Left lung (tissue), 10 donors: ENCODE measurements around the gene PPIL1. TPM values are rescaled to one million over a fixed set of nuclear protein-coding genes. Genes with fewer than 3 reads are reported as not detected.

ENCODE experiments used
- ATAC-seq: fragments of 200-7000 bp; cut with Tn5 transposase; one replicate; pipeline ENCODE4 v1.9.1; 2020; ENCODE audit warnings: moderate library complexity
- DNase-seq, 4 donors: peaks; one replicate each; pipeline ENCODE4 v3.0.0-alpha.2; 2013 to 2020
- H3K27ac ChIP-seq, 2 donors: fragments of 200-600 bp; sonication (generic) in 1 of 2; one replicate each; pipeline versions ENCODE4 v1.5.0 to v1.8.0; 2020 to 2021
- H3K27me3 ChIP-seq, 2 donors: fragments of 200-600 bp; sonication (generic) in 1 of 2; one replicate each; pipeline versions ENCODE4 v1.5.0 to v1.8.0; 2020 to 2021
- H3K36me3 ChIP-seq, 2 donors: fragments of 200-600 bp; sonication (generic) in 1 of 2; one replicate each; pipeline versions ENCODE4 v1.5.0 to v1.8.0; 2020 to 2021
- H3K4me1 ChIP-seq, 2 donors: fragments of 200-600 bp; one replicate each; pipeline ENCODE4 v1.8.0; 2021
- H3K4me3 ChIP-seq, 2 donors: fragments of 200-600 bp; sonication (generic) in 1 of 2; one replicate each; pipeline versions ENCODE4 v1.5.0 to v1.8.0; 2020 to 2021; ENCODE audit warnings: mild to moderate bottlenecking in 1 of 2
- H3K9me3 ChIP-seq, 2 donors: fragments of 200-600 bp; sonication (generic) in 1 of 2; one replicate each; pipeline versions ENCODE4 v1.5.0 to v1.8.0; 2020 to 2021
- intact Hi-C, 2 donors: fragments of 100-400 bp; cut with DNase I; formaldehyde crosslinking; loops; one replicate each; pipeline versions ENCODE4 v1.11.2 to v1.14.2; 2022
- polyA plus RNA-seq, 6 donors: library from polyadenylated mRNA; unstranded; fragments of 120-200 nt; gene quantifications; one replicate each; pipeline ENCODE4 v1.2.1, GENCODE V29; 2013; ENCODE audit not compliant: insufficient read length in 6 of 6
- total RNA-seq, 2 donors: library from RNA; stranded (reverse); fragmentation: NEBNext Ultra II Directional; extraction: Animal tissue kit (Norgen Biotek cat#: 25700); gene quantifications; one replicate each; pipeline ENCODE4 v1.2.1, GENCODE V29; 2021
- TF ChIP-seq, protein P1 (sequence below), 2 donors: fragments of 200-600 bp; sonication (generic) in 1 of 2; IDR thresholded peaks; one replicate each; pipeline versions ENCODE4 v1.5.0 to v1.8.0; 2021; ENCODE audit warnings: antibody characterized with exemption in 2 of 2
- donor health status: DM: no; HTN: yes; CAD: no.
- donor health status: DM: no; HTN: no; CAD: no.

The PPIL1 gene
- total and polyA plus RNA-seq, 8 donors: 19.6 to 45.3 (median 34.5) TPM

DNA sequence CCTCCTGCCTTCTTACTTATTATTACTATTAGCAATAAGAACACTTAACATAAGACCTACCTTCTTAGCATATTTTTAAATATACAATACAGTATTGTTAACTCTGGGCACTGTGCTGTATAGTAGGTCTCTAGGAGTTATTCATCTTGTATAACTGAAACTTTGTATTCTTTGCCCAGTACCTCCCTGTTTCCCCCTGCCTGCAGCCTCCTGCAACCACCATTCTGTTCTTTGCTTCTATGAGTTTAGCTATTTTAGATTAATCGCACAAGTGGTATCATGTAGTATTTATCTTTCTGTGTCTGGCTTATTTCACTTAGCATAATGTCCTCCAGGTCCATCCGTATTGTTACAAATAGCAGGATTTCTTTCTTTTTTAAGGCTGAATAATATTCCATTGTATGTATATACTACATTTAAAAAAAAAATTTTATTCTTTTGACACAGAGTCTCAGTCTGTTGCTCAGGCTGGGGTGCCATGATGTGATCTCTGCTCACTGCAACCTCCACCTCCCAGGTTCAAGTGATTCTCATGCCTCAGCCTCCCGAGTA, 15.6 kb upstream of the PPIL1 start:
- DNase-seq (no peak), ATAC-seq (no peak)
- intact Hi-C loops: no loop called here
- Histone ChIP-seq H3K4me3 (no peak overlapping the region), H3K36me3 (peaks cover 0 to 14% of the 10 kb centered on the region in 2 donors), H3K9me3 (no peaks in the 10 kb centered on the region), H3K27ac (no peak overlapping the region), H3K4me1 (peaks cover 3 to 21% of the 10 kb centered on the region in 2 donors), H3K27me3 (no peaks in the 10 kb centered on the region)
- TF ChIP-seq, protein P1, sequence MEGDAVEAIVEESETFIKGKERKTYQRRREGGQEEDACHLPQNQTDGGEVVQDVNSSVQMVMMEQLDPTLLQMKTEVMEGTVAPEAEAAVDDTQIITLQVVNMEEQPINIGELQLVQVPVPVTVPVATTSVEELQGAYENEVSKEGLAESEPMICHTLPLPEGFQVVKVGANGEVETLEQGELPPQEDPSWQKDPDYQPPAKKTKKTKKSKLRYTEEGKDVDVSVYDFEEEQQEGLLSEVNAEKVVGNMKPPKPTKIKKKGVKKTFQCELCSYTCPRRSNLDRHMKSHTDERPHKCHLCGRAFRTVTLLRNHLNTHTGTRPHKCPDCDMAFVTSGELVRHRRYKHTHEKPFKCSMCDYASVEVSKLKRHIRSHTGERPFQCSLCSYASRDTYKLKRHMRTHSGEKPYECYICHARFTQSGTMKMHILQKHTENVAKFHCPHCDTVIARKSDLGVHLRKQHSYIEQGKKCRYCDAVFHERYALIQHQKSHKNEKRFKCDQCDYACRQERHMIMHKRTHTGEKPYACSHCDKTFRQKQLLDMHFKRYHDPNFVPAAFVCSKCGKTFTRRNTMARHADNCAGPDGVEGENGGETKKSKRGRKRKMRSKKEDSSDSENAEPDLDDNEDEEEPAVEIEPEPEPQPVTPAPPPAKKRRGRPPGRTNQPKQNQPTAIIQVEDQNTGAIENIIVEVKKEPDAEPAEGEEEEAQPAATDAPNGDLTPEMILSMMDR (IDR thresholded peaks at IDR 0.05): no peak

DNA sequence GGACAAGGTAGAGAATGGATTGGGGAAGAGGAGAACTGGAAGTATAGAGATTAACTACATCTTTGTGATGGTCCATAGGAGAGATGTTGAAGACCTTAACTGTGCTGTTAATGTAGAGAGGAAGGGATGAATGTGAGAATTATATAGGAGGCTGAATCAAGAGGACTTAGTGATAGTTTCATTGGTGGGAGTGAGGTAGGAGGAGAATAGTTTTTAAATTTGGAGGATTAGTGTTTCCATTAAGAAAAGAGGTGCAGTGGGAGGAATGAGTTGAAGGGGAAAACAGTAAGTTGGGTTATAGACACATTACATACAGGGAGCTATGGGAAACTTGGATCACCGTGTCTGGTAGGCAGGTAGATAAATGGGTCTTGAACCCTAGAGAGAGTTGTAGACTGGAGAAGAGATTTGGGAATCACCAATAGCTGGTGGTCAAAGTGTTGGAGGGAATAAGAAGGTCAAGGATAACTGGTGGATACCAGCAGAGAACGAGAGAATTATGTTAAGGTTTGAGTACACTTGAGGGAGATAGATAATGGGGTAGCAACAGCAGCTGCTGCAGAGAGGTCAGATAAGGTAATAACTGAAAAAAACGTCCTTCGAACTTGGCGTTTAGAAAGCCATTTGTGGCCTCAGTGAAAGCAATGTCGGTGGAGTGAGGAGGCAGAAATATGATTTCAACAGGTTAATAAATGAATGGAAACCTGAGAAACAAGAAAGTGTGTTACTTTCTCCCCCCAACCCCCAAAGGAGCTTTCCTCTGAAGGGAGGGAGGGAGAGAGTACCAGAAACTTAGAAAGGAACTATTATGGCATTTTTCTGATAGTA, 14.3 kb upstream of the PPIL1 start:
- ATAC-seq: no peak
- H3K4me3 ChIP-seq: no peak overlapping the region
- H3K27ac ChIP-seq: no peak overlapping the region

DNA sequence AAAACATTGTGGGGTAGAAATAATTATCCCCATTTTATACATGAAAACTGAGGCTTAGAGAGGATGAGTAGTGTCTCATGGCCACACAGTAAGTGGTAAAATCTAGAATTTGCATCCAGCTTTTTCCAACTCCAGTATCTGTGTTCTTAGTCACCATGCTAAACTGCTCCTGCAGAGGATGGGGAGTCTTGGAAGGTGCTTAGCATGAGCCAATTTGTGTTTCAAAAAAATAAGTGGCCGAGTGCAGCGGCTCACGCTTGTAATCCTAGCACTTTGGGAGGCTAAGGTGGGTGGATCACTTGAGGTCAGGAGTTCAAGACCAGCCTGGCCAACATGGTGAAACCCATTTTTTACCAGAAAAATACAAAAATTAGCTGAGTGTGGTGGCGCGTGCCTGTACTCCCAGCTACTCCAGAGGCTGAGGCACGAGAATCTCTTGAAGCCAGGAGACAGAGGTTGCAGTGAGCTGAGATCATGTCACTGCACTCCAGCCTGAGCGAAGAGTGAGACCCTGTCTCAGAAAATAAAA, 13.6 kb upstream of the PPIL1 start:
- ATAC-seq (no peak), DNase-seq (no peak)
- TF ChIP-seq, protein P1 (IDR thresholded peaks at IDR 0.05): no peak
- intact Hi-C loops: loop anchor here in 1 of 2 donors (10.0 kb wide), 1 partner anchor 97 kb away; the partner anchor contains the start of gene MTCH1
- H3K27ac ChIP-seq: no peak overlapping the region
- H3K36me3 ChIP-seq: peaks cover 0 to 6% of the 10 kb centered on the region in 2 donors
- no peaks in the 10 kb centered on the region for H3K27me3 ChIP-seq
- H3K4me3 ChIP-seq: no peak overlapping the region
- H3K4me1 ChIP-seq: peaks cover 3 to 24% of the 10 kb centered on the region in 2 donors
- H3K9me3 ChIP-seq: no peaks in the 10 kb centered on the region

More for the DNA sequence above, 14.3 kb upstream of the PPIL1 start:
- TF ChIP-seq, protein P1 (IDR thresholded peaks at IDR 0.05): no peak
- Histone ChIP-seq H3K4me1 (peaks cover 3 to 24% of the 10 kb centered on the region in 2 donors), H3K27me3 (no peaks in the 10 kb centered on the region), H3K36me3 (peaks cover 0 to 6% of the 10 kb centered on the region in 2 donors), H3K9me3 (no peaks in the 10 kb centered on the region)
- intact Hi-C loops: loop anchor here in 1 of 2 donors (10.0 kb wide), 1 partner anchor 96 kb away; the partner anchor contains the start of gene MTCH1
- no peak for DNase-seq

DNA sequence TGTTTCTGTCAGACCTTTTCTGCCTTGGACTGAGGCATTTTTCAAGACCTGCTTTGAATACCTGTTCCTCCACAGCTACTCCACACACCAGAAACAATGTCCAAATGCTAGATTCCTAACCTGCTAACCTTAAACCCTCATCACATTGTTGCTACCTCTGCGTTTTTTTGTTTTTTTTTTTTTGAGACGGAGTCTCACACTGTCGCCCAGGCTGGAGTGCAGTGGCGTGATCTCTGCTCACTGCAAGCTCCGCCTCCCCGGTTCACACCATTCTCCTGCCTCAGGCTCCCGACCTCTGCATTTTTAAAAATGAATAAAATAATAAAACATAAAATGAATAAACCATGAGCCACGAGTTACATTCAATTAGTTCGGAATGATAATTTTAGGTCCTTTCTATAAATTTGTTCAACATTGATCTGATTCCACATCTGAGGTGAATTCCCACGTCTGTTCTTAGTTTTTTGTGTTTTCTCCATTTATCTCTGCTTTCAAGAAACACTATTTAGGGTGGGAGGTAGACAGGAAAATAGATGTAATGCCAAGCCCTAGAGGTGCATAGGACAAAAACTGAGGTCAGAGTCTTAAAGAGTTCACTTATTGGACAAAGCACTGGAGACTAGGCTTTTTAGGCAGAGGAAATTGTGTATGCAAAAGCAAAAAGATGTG, 12.5 kb upstream of the PPIL1 start:
- no peak for DNase-seq
- no peak overlapping the region for H3K27ac ChIP-seq
- ATAC-seq: no peak
- H3K36me3 ChIP-seq: peaks cover 0 to 4% of the 10 kb centered on the region in 2 donors
- H3K27me3 ChIP-seq: no peaks in the 10 kb centered on the region
- peaks cover 3 to 24% of the 10 kb centered on the region in 2 donors for H3K4me1 ChIP-seq
- intact Hi-C loops: loop anchor here in 1 of 2 donors (10.0 kb wide), 1 partner anchor 98 kb away; the partner anchor contains the start of gene MTCH1
- TF ChIP-seq, protein P1 (IDR thresholded peaks at IDR 0.05): no peak
- H3K9me3 ChIP-seq: no peaks in the 10 kb centered on the region
- peak overlapping the region; percentile 84 to 92 for H3K4me3 ChIP-seq
